ENCODE results near the gene ZCCHC14. TPM values are rescaled to one million over a fixed set of nuclear protein-coding genes. Genes with fewer than 3 reads are reported as not detected.

The ZCCHC14 gene
- total RNA-seq, 2 experiments from 2014 or later: 16.4 to 18.3 TPM

DNA sequence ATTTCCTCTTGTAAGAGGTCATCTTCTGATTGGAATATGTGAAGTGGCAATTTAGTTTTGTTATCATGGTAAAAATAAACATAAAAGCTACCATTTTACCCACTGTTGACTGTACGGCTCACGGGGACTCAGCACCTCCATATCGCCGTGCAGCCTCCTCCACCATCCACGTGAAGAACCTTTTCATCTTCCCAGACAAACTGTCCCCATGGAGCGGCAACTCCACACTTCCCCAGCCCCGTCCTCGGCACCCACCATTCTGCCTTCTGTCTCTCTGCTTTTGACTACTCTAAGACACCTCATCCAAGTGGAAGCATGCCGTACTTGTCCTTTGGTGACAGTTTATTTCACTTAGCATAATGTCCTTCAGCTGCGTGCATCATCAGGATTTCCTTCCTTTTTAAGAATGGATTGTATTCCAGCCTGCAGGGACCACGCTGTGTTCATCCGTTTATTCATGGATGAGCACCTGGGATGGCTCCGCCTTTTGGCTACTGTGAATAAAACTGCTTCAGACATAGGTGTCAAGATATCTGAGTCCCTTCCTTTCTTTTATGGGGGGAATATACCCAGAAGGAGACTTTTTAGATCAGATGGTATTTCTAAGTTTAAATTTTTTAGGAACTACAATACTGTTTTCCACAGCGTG is 123.6 kb downstream of the ZCCHC14 start:
- Mint-ChIP-seq H3K4me3 (no peak overlapping the region), H3K27ac (no peak overlapping the region), H3K36me3 (ENCODE audit: low read depth) (peaks cover 28% of the 10 kb centered on the region), H3K9me3 (no peaks in the 10 kb centered on the region), H3K4me1 (ENCODE audit: low read depth) (peaks cover 47% of the 10 kb centered on the region), H3K27me3 (no peaks in the 10 kb centered on the region)
- DNase-seq (no peak), ATAC-seq (ENCODE audit: poor library complexity) (no peak)
- Histone ChIP-seq H3K27ac (ENCODE audit: low read depth in 1 of 2, low read length in 2 of 2) (no peak overlapping the region), H3K4me1 (ENCODE audit: insufficient read depth, low read length) (peaks cover 23% of the 10 kb centered on the region), H3K9me3 (ENCODE audit: control insufficient read depth in 1 of 2, insufficient read depth in 1 of 2, low read length in 2 of 2) (no peaks in the 10 kb centered on the region), H3K27me3 (ENCODE audit: control insufficient read depth in 1 of 2, insufficient read depth in 2 of 2, low read length in 2 of 2) (no peaks in the 10 kb centered on the region), H3K4me3 (ENCODE audit: low read length) (no peak overlapping the region), H3K36me3 (ENCODE audit: insufficient read depth, low read length) (peaks cover 21% of the 10 kb centered on the region)
- intact Hi-C loops (cut with DNase I, micrococcal nuclease): no loop called here
- ChIA-PET CTCF (no interaction called here), POLR2A (no interaction called here)
- TF ChIP-seq, protein P1, sequence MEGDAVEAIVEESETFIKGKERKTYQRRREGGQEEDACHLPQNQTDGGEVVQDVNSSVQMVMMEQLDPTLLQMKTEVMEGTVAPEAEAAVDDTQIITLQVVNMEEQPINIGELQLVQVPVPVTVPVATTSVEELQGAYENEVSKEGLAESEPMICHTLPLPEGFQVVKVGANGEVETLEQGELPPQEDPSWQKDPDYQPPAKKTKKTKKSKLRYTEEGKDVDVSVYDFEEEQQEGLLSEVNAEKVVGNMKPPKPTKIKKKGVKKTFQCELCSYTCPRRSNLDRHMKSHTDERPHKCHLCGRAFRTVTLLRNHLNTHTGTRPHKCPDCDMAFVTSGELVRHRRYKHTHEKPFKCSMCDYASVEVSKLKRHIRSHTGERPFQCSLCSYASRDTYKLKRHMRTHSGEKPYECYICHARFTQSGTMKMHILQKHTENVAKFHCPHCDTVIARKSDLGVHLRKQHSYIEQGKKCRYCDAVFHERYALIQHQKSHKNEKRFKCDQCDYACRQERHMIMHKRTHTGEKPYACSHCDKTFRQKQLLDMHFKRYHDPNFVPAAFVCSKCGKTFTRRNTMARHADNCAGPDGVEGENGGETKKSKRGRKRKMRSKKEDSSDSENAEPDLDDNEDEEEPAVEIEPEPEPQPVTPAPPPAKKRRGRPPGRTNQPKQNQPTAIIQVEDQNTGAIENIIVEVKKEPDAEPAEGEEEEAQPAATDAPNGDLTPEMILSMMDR (IDR thresholded peaks at IDR 0.05): no peak

DNA sequence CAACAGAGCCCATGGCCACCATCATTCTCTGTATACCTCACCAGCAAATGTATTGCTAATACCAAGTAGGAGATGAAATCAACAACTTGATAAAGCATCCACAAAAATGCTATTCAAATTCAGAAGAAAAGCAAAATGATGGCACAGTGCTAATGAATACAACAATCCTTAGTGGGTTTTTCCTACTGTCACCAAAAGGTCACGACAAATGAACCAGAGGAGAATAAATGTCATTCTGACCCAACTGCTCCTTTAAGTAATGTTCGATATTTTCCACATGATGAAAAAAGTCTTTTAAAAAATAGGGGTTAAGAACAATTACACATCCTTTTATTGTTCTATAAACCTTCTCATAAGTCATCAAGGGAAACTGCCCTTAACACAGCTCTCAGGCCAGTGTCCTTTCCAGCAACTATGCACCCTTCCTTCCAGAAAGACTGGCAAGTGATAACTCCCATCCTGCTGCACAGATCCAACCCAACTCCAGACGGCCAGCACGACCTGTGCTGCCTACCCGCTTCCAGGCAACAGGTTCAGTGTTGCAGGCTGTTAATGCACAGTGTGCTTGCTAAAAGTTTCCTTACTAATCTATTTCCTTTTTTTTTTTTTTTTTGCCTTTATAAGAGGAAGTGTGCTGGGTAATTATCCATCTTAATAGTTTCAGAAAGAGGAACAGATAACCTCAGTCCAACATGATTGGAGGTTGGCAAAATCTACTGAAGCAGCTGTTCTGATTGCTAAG is 124.6 kb downstream of the ZCCHC14 start:
- Histone ChIP-seq H3K4me1 (ENCODE audit: insufficient read depth, low read length) (peaks cover 25% of the 10 kb centered on the region), H3K4me3 (ENCODE audit: low read length) (no peak overlapping the region), H3K9me3 (ENCODE audit: control insufficient read depth in 1 of 2, insufficient read depth in 1 of 2, low read length in 2 of 2) (no peaks in the 10 kb centered on the region), H3K27me3 (ENCODE audit: control insufficient read depth in 1 of 2, insufficient read depth in 2 of 2, low read length in 2 of 2) (no peaks in the 10 kb centered on the region), H3K27ac (ENCODE audit: low read depth in 1 of 2, low read length in 2 of 2) (no peak overlapping the region), H3K36me3 (ENCODE audit: insufficient read depth, low read length) (peaks cover 24% of the 10 kb centered on the region)
- no peak for DNase-seq
- Mint-ChIP-seq H3K9me3 (no peaks in the 10 kb centered on the region), H3K27ac (peak overlapping the region; percentile 53), H3K36me3 (ENCODE audit: low read depth) (peaks cover 35% of the 10 kb centered on the region), H3K4me3 (no peak overlapping the region), H3K27me3 (no peaks in the 10 kb centered on the region), H3K4me1 (ENCODE audit: low read depth) (peaks cover 39% of the 10 kb centered on the region)
- intact Hi-C loops (cut with DNase I, micrococcal nuclease): no loop called here
- POLR2A ChIA-PET: no interaction called here
- TF ChIP-seq, protein P1 (IDR thresholded peaks at IDR 0.05): no peak
- no peak for ATAC-seq (ENCODE audit: poor library complexity)
- CTCF ChIA-PET: no interaction called here

DNA sequence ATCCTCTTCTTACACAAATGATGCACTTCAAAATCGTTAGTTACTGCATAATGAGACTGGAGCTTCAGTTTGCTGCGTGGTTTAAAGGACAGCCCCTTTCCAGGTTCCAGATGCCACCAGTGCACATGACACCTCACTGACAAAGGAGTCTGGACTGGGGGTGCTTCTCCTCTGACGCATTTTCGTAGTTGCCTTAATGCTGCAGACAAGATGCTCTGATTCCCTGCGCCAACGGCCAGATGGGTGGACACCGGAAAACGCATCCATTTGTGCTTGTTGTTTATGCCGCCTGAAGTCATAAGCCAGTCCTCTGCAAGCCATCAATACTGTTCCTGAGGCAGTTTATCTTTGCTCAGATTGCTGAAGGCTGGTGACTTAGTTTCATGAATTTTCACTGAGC is 125.3 kb downstream of the ZCCHC14 start:
- no peak overlapping the region for H3K4me3 Mint-ChIP-seq
- CTCF ChIA-PET: no interaction called here

More for the DNA sequence above, 125.3 kb downstream of the ZCCHC14 start:
- no peaks in the 10 kb centered on the region for H3K27me3 ChIP-seq (ENCODE audit: control insufficient read depth in 1 of 2, insufficient read depth in 2 of 2, low read length in 2 of 2)
- Mint-ChIP-seq H3K27ac (peak overlapping the region; percentile 53), H3K27me3 (no peaks in the 10 kb centered on the region), H3K36me3 (ENCODE audit: low read depth) (peaks cover 36% of the 10 kb centered on the region), H3K9me3 (no peaks in the 10 kb centered on the region), H3K4me1 (ENCODE audit: low read depth) (peaks cover 39% of the 10 kb centered on the region)
- no peak overlapping the region for H3K27ac ChIP-seq (ENCODE audit: low read depth in 1 of 2, low read length in 2 of 2)
- no peak for DNase-seq
- POLR2A ChIA-PET: no interaction called here
- intact Hi-C loops (cut with DNase I, micrococcal nuclease): no loop called here
- no peak overlapping the region for H3K4me3 ChIP-seq (ENCODE audit: low read length)
- TF ChIP-seq, protein P1 (IDR thresholded peaks at IDR 0.05): no peak
- H3K9me3 ChIP-seq (ENCODE audit: control insufficient read depth in 1 of 2, insufficient read depth in 1 of 2, low read length in 2 of 2): no peaks in the 10 kb centered on the region
- H3K36me3 ChIP-seq (ENCODE audit: insufficient read depth, low read length): peaks cover 23% of the 10 kb centered on the region
- peaks cover 25% of the 10 kb centered on the region for H3K4me1 ChIP-seq (ENCODE audit: insufficient read depth, low read length)
- ATAC-seq (ENCODE audit: poor library complexity): no peak

All from CD4-positive, alpha-beta T cell (primary cell).